A549 (cell line): ENCODE results near the gene MYLK2. TPM values are rescaled to one million over a fixed set of nuclear protein-coding genes. Genes with fewer than 3 reads are reported as not detected.

ENCODE experiments used
- ATAC-seq, 2 experiments: fragments of 200-7000 bp in 1 of 2; fragments of >200 bp in 1 of 2; cut with Nextera tagmentation in 1 of 2; cut with Tn5 transposase in 1 of 2; 3 replicates each; pipeline versions ENCODE4 v1.8.0 to v1.9.1; 2018 to 2020; ENCODE audit warnings: mild to moderate bottlenecking in 1 of 2, moderate library complexity in 1 of 2
- CTCF ChIA-PET: fragments of 300-600 bp; sonication (Branson Sonifier 250); formaldehyde crosslinking; extraction: SDS; loops from one replicate; lab custom pipeline; 2021; ENCODE audit warnings: antibody characterized with exemption, inconsistent platforms; lab: Yijun Ruan, JAX
- POLR2A ChIA-PET: fragments of 350-600 bp; formaldehyde crosslinking; extraction: SDS; loops from one replicate; lab custom pipeline; 2021; ENCODE audit warnings: antibody characterized with exemption, inconsistent platforms; lab: Yijun Ruan, JAX
- DNase-seq, 2 experiments: peaks; one replicate each; pipeline versions ENCODE4 v3.0.0 to v3.0.0-alpha.2; 2011 to 2016; ENCODE audit warnings: low read depth in 1 of 2, low spot score in 1 of 2
- FAIRE-seq: peaks from 2 replicates; lab custom pipeline; 2011; peaks lifted over from hg19 to GRCh38; lab: Jason Lieb, UNC
- H3K27ac ChIP-seq, 2 experiments: fragments of >200 bp; sonication (Bioruptor Twin); formaldehyde crosslinking; 3 replicates each; pipeline ENCODE4 v1.5.1; 2016 to 2017
- H3K4me1 ChIP-seq: fragments of >200 bp; sonication (Bioruptor Twin); formaldehyde crosslinking; 3 replicates; pipeline ENCODE4 v1.6.1; 2016
- H3K4me2 ChIP-seq: fragments of >200 bp; sonication (Bioruptor Twin); formaldehyde crosslinking; 3 replicates; pipeline ENCODE4 v1.6.1; 2016
- H3K4me3 ChIP-seq: fragments of >200 bp; sonication (Bioruptor Twin); formaldehyde crosslinking; 3 replicates; pipeline ENCODE4 v1.5.1; 2016
- H3K9me3 ChIP-seq: fragments of >200 bp; sonication (Bioruptor Twin); formaldehyde crosslinking; 3 replicates; pipeline ENCODE4 v1.6.1; 2016
- CBX2 ChIP-seq: fragments of 200-600 bp; sonication (generic); IDR thresholded peaks from 2 replicates; pipeline ENCODE4 v1.6.1; 2016; ENCODE audit warnings: low read depth, mild to moderate bottlenecking, borderline replicate concordance
- CBX8 ChIP-seq: fragments of 200-600 bp; sonication (generic); IDR thresholded peaks from 2 replicates; pipeline ENCODE4 v1.6.1; 2016
- CEBPB ChIP-seq, 2 experiments: fragments of >200 bp in 1 of 2; sonication (Bioruptor Twin) in 1 of 2; formaldehyde crosslinking in 1 of 2; IDR thresholded peaks; 2 replicates each; pipeline ENCODE4 v1.6.1; 2012 to 2016
- ESRRA ChIP-seq: fragments of 150-350 bp; IDR thresholded peaks from 2 replicates; pipeline ENCODE4 v1.6.1; 2014; ENCODE audit warnings: mild to moderate bottlenecking, low read length, borderline replicate concordance
- FOSB ChIP-seq: fragments of 250-450 bp; sonication (Bioruptor Pico); IDR thresholded peaks from 2 replicates; pipeline ENCODE4 v1.5.0; 2020; ENCODE audit warnings: mild to moderate bottlenecking, moderate library complexity
- GATA3 ChIP-seq: IDR thresholded peaks from 2 replicates; pipeline ENCODE4 v1.6.1; 2012; ENCODE audit warnings: borderline replicate concordance
- JUN ChIP-seq, 2 experiments: fragments of >200 bp; sonication (Bioruptor Twin); formaldehyde crosslinking; IDR thresholded peaks; 2 replicates in 1 of 2; 3 replicates in 1 of 2; pipeline ENCODE4 v1.6.1; 2016 to 2017
- MAFK ChIP-seq: fragments of 450-650 bp; IDR thresholded peaks from 2 replicates; pipeline ENCODE4 v1.6.1; 2014; ENCODE audit not compliant: partially characterized antibody
- NR3C1 ChIP-seq: fragments of >200 bp; sonication (Bioruptor Twin); formaldehyde crosslinking; IDR thresholded peaks from 3 replicates; pipeline ENCODE4 v1.6.1; 2017
- PHF8 ChIP-seq: fragments of 200-600 bp; sonication (generic); IDR thresholded peaks from 2 replicates; pipeline ENCODE4 v1.6.1; 2016; ENCODE audit warnings: low read depth, mild to moderate bottlenecking, antibody characterized with exemption, moderate library complexity, borderline replicate concordance
- RAD21 ChIP-seq, 2 experiments: fragments of >200 bp in 1 of 2; sonication (Bioruptor Twin) in 1 of 2; formaldehyde crosslinking in 1 of 2; IDR thresholded peaks in 1 of 2; conservative IDR thresholded peaks in 1 of 2; 2 replicates in 1 of 2; 3 replicates in 1 of 2; pipeline ENCODE4 v1.6.1; 2012 to 2018; ENCODE audit warnings: inconsistent platforms in 1 of 2
- TP53 ChIP-seq: fragments of 250-450 bp; sonication (Bioruptor Pico); IDR thresholded peaks from 2 replicates; pipeline ENCODE4 v1.5.0; 2021; ENCODE audit warnings: mild to moderate bottlenecking, moderate library complexity
- WGBS: methylation state at CpG from one replicate; pipeline ENCODE4 v1.1.6; 2017; ENCODE audit errors: missing lambda C conversion rate; 5-methylcytosine and 5-hydroxymethylcytosine counted together
- polyA plus RNA-seq, 4 experiments: library from polyadenylated mRNA; depleted of rRNA in 3 of 4; stranded (reverse); fragments of >200 nt; fragmentation: RNase III in 1 of 4; extraction: RNeasy Plus Mini Kit Qiagen cat#74134 plus additional on column Dnase treatment in 1 of 4; gene quantifications; 2 replicates in 3 of 4; 3 replicates in 1 of 4; pipeline ENCODE4 v1.2.3, GENCODE V29; 2011 to 2017
- TF ChIP-seq, protein P1 (sequence below): IDR thresholded peaks from 2 replicates; pipeline ENCODE4 v1.6.1; 2012; ENCODE audit warnings: low read depth, borderline replicate concordance
- TF ChIP-seq, protein P2 (sequence below): fragments of 150-350 bp; IDR thresholded peaks from 2 replicates; pipeline ENCODE4 v1.6.1; 2014; ENCODE audit warnings: low read depth, mild to moderate bottlenecking, low read length
- TF ChIP-seq, protein P3 (sequence below): fragments of 450-650 bp; IDR thresholded peaks from 2 replicates; pipeline ENCODE4 v1.6.1; 2014; ENCODE audit warnings: antibody characterized with exemption
- TF ChIP-seq, protein P4 (sequence below): fragments of 250-450 bp; sonication (Bioruptor Pico); IDR thresholded peaks from 2 replicates; pipeline ENCODE4 v1.5.0; 2021; ENCODE audit warnings: mild to moderate bottlenecking, moderate library complexity, borderline replicate concordance
- TF ChIP-seq, protein P5 (sequence below): fragments of >200 bp; sonication (Bioruptor Twin); formaldehyde crosslinking; IDR thresholded peaks from 2 replicates; pipeline ENCODE4 v1.6.1; 2016
- TF ChIP-seq, protein P6 (sequence below): fragments of >200 bp; sonication (Bioruptor Twin); formaldehyde crosslinking; IDR thresholded peaks from 3 replicates; pipeline ENCODE4 v1.6.1; 2016
- TF ChIP-seq, protein P7 (sequence below): fragments of >200 bp; sonication (Bioruptor Twin); formaldehyde crosslinking; IDR thresholded peaks from 3 replicates; pipeline ENCODE4 v1.5.1; 2016

The MYLK2 gene
- polyA plus RNA-seq, 2 of the 4 experiments (the other 2 are of a cell fraction): 0.09 to 0.36 TPM

DNA sequence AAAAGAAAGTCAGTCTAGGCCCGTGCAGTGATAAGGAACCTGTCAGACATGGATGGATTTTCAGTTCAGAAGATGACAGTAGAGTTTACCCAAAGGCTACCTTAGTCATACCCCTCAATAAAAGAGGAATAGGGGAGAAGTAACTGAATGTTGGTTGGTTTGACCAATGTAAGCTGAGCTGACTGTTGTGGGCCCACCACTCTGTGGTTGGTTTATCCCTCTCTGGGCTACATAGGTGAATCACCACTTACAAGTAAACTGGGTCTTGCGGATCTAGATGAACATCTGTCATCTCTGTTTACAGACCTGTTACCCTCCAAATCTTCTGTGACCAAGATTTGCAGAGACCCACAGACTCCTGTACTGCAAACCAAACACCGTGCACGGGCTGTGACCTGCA, 37.2 kb upstream of the MYLK2 start:
- CTCF ChIA-PET: interaction anchor here (0.6 to 1.3 kb wide), 3 partner anchors 10 to 47 kb away, joined by 3 read pairs; no protein-coding TSS in a partner anchor
- no peak for FAIRE-seq
- WGBS: 92% methylated on average over 4 of the region's 4 CpGs

More for the DNA sequence above, 37.2 kb upstream of the MYLK2 start:
- TF ChIP-seq GATA3: no peak
- TF ChIP-seq CEBPB (IDR thresholded peaks at IDR 0.05): no peak
- TF ChIP-seq, protein P1, sequence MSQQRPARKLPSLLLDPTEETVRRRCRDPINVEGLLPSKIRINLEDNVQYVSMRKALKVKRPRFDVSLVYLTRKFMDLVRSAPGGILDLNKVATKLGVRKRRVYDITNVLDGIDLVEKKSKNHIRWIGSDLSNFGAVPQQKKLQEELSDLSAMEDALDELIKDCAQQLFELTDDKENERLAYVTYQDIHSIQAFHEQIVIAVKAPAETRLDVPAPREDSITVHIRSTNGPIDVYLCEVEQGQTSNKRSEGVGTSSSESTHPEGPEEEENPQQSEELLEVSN: no peak
- TF ChIP-seq, protein P2, sequence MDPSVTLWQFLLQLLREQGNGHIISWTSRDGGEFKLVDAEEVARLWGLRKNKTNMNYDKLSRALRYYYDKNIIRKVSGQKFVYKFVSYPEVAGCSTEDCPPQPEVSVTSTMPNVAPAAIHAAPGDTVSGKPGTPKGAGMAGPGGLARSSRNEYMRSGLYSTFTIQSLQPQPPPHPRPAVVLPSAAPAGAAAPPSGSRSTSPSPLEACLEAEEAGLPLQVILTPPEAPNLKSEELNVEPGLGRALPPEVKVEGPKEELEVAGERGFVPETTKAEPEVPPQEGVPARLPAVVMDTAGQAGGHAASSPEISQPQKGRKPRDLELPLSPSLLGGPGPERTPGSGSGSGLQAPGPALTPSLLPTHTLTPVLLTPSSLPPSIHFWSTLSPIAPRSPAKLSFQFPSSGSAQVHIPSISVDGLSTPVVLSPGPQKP: no peak
- no peak for TF ChIP-seq ESRRA
- TF ChIP-seq RAD21 (conservative IDR thresholded peaks at IDR 0.05 in 1 of 2, IDR thresholded peaks at IDR 0.05 in 1 of 2): no peak
- TF ChIP-seq, protein P3, sequence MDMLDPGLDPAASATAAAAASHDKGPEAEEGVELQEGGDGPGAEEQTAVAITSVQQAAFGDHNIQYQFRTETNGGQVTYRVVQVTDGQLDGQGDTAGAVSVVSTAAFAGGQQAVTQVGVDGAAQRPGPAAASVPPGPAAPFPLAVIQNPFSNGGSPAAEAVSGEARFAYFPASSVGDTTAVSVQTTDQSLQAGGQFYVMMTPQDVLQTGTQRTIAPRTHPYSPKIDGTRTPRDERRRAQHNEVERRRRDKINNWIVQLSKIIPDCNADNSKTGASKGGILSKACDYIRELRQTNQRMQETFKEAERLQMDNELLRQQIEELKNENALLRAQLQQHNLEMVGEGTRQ: no peak
- no peak for TF ChIP-seq CBX2
- TF ChIP-seq JUN (IDR thresholded peaks at IDR 0.05): no peak
- no peak for TF ChIP-seq PHF8
- no peak for TF ChIP-seq TP53 (CRISPR knock-in tag)
- TF ChIP-seq MAFK: no peak
- TF ChIP-seq, protein P4, sequence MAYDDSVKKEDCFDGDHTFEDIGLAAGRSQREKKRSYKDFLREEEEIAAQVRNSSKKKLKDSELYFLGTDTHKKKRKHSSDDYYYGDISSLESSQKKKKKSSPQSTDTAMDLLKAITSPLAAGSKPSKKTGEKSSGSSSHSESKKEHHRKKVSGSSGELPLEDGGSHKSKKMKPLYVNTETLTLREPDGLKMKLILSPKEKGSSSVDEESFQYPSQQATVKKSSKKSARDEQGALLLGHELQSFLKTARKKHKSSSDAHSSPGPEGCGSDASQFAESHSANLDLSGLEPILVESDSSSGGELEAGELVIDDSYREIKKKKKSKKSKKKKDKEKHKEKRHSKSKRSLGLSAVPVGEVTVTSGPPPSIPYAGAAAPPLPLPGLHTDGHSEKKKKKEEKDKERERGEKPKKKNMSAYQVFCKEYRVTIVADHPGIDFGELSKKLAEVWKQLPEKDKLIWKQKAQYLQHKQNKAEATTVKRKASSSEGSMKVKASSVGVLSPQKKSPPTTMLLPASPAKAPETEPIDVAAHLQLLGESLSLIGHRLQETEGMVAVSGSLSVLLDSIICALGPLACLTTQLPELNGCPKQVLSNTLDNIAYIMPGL (CRISPR knock-in tag): no peak
- TF ChIP-seq, protein P5, sequence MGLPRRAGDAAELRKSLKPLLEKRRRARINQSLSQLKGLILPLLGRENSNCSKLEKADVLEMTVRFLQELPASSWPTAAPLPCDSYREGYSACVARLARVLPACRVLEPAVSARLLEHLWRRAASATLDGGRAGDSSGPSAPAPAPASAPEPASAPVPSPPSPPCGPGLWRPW: no peak
- TF ChIP-seq CBX8: no peak
- TF ChIP-seq NR3C1: no peak
- TF ChIP-seq, protein P6, sequence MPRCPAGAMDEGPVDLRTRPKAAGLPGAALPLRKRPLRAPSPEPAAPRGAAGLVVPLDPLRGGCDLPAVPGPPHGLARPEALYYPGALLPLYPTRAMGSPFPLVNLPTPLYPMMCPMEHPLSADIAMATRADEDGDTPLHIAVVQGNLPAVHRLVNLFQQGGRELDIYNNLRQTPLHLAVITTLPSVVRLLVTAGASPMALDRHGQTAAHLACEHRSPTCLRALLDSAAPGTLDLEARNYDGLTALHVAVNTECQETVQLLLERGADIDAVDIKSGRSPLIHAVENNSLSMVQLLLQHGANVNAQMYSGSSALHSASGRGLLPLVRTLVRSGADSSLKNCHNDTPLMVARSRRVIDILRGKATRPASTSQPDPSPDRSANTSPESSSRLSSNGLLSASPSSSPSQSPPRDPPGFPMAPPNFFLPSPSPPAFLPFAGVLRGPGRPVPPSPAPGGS: no peak
- no peak for TF ChIP-seq FOSB
- TF ChIP-seq, protein P7, sequence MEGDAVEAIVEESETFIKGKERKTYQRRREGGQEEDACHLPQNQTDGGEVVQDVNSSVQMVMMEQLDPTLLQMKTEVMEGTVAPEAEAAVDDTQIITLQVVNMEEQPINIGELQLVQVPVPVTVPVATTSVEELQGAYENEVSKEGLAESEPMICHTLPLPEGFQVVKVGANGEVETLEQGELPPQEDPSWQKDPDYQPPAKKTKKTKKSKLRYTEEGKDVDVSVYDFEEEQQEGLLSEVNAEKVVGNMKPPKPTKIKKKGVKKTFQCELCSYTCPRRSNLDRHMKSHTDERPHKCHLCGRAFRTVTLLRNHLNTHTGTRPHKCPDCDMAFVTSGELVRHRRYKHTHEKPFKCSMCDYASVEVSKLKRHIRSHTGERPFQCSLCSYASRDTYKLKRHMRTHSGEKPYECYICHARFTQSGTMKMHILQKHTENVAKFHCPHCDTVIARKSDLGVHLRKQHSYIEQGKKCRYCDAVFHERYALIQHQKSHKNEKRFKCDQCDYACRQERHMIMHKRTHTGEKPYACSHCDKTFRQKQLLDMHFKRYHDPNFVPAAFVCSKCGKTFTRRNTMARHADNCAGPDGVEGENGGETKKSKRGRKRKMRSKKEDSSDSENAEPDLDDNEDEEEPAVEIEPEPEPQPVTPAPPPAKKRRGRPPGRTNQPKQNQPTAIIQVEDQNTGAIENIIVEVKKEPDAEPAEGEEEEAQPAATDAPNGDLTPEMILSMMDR: no peak
- DNase-seq (no peak), ATAC-seq (no peak)
- Histone ChIP-seq H3K27ac (no peak overlapping the region), H3K4me1 (no peaks in the 10 kb centered on the region), H3K9me3 (no peaks in the 10 kb centered on the region), H3K4me3 (no peak overlapping the region), H3K4me2 (no peak overlapping the region)
- POLR2A ChIA-PET: no interaction called here
